ENCODE data around the gene ANXA6. TPM values are rescaled to one million over a fixed set of nuclear protein-coding genes. Genes with fewer than 3 reads are reported as not detected.

ANXA6 gene
- total and polyA plus RNA-seq, 2 donors from 2014 or later, result 107 to 183 TPM

DNA sequence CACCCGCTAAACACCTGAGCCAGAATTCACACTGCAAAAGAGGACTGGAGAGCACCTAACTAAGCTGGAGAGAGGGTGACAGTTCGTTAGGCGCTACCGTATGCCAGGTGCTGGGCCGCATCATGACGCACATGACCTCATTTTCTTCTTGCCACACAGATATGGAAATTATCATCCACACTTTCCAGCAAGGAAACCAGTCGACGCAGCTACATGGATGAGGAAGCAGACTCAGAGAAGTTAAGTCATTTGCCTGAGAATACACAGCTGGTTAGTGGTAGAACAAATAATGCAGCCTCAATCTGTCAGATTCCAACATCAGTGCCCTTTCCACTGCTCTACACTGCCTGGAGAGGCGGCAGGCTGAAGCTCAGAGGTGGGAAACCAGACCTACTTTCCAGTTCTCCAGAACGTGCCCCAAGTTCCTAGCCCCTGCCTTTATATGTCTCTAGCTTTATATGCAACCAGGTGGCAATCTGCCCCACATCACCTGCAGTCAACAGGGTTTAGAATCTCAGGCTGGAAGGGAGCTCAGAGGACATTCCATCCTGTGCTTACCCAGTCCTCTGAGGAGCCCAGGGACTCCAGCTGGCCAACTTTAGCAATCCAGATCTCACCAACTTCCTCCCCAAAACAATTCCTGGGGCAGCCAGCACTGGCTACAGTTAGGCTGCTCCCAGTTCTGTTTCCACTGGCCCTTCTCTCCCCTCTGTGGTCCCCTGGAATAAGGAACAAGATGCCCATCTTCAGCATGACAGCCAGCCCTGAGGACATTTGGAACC is 85.5 kb downstream of the ANXA6 start:
- H3K4me3 ChIP-seq (ENCODE audit: low read length in 3 of 3), result no peak overlapping the region
- no peak for FAIRE-seq
- H3K9me3 ChIP-seq (ENCODE audit: control insufficient read depth in 2 of 3, insufficient read depth in 1 of 3, low read length in 3 of 3), result no peaks in the 10 kb centered on the region
- TF ChIP-seq, protein P1, sequence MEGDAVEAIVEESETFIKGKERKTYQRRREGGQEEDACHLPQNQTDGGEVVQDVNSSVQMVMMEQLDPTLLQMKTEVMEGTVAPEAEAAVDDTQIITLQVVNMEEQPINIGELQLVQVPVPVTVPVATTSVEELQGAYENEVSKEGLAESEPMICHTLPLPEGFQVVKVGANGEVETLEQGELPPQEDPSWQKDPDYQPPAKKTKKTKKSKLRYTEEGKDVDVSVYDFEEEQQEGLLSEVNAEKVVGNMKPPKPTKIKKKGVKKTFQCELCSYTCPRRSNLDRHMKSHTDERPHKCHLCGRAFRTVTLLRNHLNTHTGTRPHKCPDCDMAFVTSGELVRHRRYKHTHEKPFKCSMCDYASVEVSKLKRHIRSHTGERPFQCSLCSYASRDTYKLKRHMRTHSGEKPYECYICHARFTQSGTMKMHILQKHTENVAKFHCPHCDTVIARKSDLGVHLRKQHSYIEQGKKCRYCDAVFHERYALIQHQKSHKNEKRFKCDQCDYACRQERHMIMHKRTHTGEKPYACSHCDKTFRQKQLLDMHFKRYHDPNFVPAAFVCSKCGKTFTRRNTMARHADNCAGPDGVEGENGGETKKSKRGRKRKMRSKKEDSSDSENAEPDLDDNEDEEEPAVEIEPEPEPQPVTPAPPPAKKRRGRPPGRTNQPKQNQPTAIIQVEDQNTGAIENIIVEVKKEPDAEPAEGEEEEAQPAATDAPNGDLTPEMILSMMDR (IDR thresholded peaks at IDR 0.05; ENCODE audit: borderline replicate concordance, extremely low read depth, insufficient read depth), result no peak
- H3K36me3 ChIP-seq (ENCODE audit: control insufficient read depth in 2 of 3, insufficient read depth in 3 of 3, low read length in 3 of 3), result peaks cover 0 to 15% (median 4%) of the 10 kb centered on the region in 3 donors
- DNase-seq, result no peak
- intact Hi-C loops (cut with DNase I), result no loop called here
- no peaks in the 10 kb centered on the region for H3K27me3 ChIP-seq (ENCODE audit: control insufficient read depth, insufficient read depth, low read length)
- peaks cover 0 to 71% (median 60%) of the 10 kb centered on the region in 3 donors for H3K4me1 ChIP-seq (ENCODE audit: control insufficient read depth in 2 of 3, insufficient read depth in 2 of 3, low read depth in 1 of 3, low read length in 3 of 3)
- H3K27ac ChIP-seq (ENCODE audit: low read depth in 2 of 2, low read length in 2 of 2), result peak overlapping the region; percentile 75
- no peak overlapping the region for H3K9ac ChIP-seq (ENCODE audit: low read length in 3 of 3)

DNA sequence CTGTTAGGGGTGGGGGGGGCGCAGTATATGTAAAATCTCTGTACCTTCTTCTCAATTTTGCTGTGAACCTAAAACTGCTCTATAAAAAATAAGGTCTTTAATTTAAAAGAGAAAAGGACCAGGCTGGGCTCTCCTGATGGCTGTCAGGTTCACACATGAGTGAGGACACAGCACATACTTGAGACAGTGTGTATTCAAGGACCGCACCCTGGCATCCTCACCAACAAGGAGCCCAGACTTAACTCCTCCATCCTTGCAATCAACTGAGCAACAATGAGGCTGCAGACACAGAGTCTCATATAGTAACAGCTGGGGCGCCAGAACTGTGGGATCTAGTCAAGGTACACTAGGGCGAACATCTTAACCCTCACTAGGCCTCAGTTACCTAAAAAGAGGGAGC is 86.6 kb downstream of the ANXA6 start:
- TF ChIP-seq, protein P1 (IDR thresholded peaks at IDR 0.05; ENCODE audit: borderline replicate concordance, extremely low read depth, insufficient read depth), result no peak
- peak overlapping the region in 1 of 3 donors; percentile 38 for H3K9ac ChIP-seq (ENCODE audit: low read length in 3 of 3)
- peaks cover 0 to 18% (median 4%) of the 10 kb centered on the region in 3 donors for H3K36me3 ChIP-seq (ENCODE audit: control insufficient read depth in 2 of 3, insufficient read depth in 3 of 3, low read length in 3 of 3)
- FAIRE-seq (no peak), DNase-seq (no peak)
- intact Hi-C loops (cut with DNase I), result no loop called here
- no peaks in the 10 kb centered on the region for H3K9me3 ChIP-seq (ENCODE audit: control insufficient read depth in 2 of 3, insufficient read depth in 1 of 3, low read length in 3 of 3)
- H3K4me1 ChIP-seq (ENCODE audit: control insufficient read depth in 2 of 3, insufficient read depth in 2 of 3, low read depth in 1 of 3, low read length in 3 of 3), result peaks cover 0 to 74% (median 60%) of the 10 kb centered on the region in 3 donors
- H3K27me3 ChIP-seq (ENCODE audit: control insufficient read depth, insufficient read depth, low read length), result no peaks in the 10 kb centered on the region
- H3K27ac ChIP-seq (ENCODE audit: low read depth in 2 of 2, low read length in 2 of 2), result no peak overlapping the region
- H3K4me3 ChIP-seq (ENCODE audit: low read length in 3 of 3), result no peak overlapping the region

GRCh38 chr5:151070449-151070848 is 87.1 kb downstream of the ANXA6 start:
- H3K27ac ChIP-seq (ENCODE audit: low read depth in 2 of 2, low read length in 2 of 2), result peak overlapping the region; percentile 39 to 77
- H3K4me1 ChIP-seq (ENCODE audit: control insufficient read depth in 2 of 3, insufficient read depth in 2 of 3, low read depth in 1 of 3, low read length in 3 of 3), result peaks cover 0 to 73% (median 57%) of the 10 kb centered on the region in 3 donors

More at GRCh38 chr5:151070449-151070848, 87.1 kb downstream of the ANXA6 start:
- Histone ChIP-seq H3K36me3 (ENCODE audit: control insufficient read depth in 2 of 3, insufficient read depth in 3 of 3, low read length in 3 of 3) (peaks cover 0 to 18% (median 4%) of the 10 kb centered on the region in 3 donors), H3K4me3 (ENCODE audit: low read length in 3 of 3) (no peak overlapping the region), H3K9ac (ENCODE audit: low read length in 3 of 3) (peak overlapping the region in 1 of 3 donors; percentile 67), H3K27me3 (ENCODE audit: control insufficient read depth, insufficient read depth, low read length) (no peaks in the 10 kb centered on the region), H3K9me3 (ENCODE audit: control insufficient read depth in 2 of 3, insufficient read depth in 1 of 3, low read length in 3 of 3) (no peaks in the 10 kb centered on the region)
- no peak for FAIRE-seq
- DNase-seq, result no peak
- intact Hi-C loops (cut with DNase I), result no loop called here
- TF ChIP-seq, protein P1 (IDR thresholded peaks at IDR 0.05; ENCODE audit: borderline replicate concordance, extremely low read depth, insufficient read depth), result no peak

All from kidney (tissue), 14 donors.